Loucy (cell line): ENCODE data around the gene PELI2.

Experiments used
- EZH2phosphoT487 ChIP-seq: fragments of 200-600 bp; IDR thresholded peaks from 2 replicates; pipeline ENCODE4 v1.6.1; 2018; ENCODE audit warnings: antibody characterized with exemption, mild to moderate bottlenecking, moderate library complexity, borderline replicate concordance
- TF ChIP-seq, protein P1 (sequence below): fragments of 200-600 bp; sonication (generic); conservative IDR thresholded peaks from 2 replicates; pipeline ENCODE4 v1.5.1; 2014; ENCODE audit warnings: mild to moderate bottlenecking, antibody characterized with exemption, low read length

DNA sequence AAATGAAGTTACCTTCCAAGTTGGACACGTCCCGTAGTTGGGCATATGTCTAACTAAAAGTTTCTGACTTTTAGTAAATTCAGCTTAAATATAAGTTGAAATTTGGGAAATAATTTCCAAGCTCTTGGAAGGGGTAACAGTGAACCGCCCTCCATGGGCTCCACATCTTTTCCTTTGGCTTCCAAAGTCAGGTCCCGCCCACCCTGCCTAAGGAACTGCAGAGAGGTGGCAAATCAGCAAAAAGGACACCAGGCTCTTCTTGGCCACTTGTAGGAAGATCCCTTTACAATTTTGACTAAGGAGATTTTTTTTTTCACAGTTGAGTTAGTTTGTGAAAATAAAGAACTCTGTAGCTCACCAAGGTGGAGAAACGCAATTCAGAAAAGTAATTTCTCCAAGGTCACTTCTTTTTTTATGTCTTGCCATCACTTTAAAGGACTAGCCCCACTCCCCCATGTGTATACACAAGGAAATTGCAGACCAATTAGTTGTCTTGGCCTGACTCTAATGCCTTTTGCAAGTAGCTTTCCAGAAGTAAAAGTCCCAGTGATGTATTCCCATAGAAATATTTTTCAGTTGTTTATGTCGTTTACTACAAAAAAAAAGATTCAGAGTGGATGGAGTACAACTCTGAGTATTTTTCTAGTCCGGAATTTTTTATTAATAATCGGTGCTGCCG is 181.2 kb downstream of the PELI2 start:
- TF ChIP-seq, protein P1, sequence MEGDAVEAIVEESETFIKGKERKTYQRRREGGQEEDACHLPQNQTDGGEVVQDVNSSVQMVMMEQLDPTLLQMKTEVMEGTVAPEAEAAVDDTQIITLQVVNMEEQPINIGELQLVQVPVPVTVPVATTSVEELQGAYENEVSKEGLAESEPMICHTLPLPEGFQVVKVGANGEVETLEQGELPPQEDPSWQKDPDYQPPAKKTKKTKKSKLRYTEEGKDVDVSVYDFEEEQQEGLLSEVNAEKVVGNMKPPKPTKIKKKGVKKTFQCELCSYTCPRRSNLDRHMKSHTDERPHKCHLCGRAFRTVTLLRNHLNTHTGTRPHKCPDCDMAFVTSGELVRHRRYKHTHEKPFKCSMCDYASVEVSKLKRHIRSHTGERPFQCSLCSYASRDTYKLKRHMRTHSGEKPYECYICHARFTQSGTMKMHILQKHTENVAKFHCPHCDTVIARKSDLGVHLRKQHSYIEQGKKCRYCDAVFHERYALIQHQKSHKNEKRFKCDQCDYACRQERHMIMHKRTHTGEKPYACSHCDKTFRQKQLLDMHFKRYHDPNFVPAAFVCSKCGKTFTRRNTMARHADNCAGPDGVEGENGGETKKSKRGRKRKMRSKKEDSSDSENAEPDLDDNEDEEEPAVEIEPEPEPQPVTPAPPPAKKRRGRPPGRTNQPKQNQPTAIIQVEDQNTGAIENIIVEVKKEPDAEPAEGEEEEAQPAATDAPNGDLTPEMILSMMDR: 0 out of 2 replicates have a peak, but pooled peaks have one; percentile 17
- TF ChIP-seq EZH2phosphoT487: no peak
